Activated CD8-positive, alpha-beta memory T cell treated with anti-CD3 and anti-CD28 coated beads for 4 hours (primary cell): ENCODE measurements around the gene ANO7.

ENCODE experiments used
- DNase-seq, 2 donors: peaks; one replicate each; pipeline ENCODE4 v3.0.0-alpha.2; 2020; ENCODE audit warnings: low read depth in 2 of 2

The ANO7 gene

DNA sequence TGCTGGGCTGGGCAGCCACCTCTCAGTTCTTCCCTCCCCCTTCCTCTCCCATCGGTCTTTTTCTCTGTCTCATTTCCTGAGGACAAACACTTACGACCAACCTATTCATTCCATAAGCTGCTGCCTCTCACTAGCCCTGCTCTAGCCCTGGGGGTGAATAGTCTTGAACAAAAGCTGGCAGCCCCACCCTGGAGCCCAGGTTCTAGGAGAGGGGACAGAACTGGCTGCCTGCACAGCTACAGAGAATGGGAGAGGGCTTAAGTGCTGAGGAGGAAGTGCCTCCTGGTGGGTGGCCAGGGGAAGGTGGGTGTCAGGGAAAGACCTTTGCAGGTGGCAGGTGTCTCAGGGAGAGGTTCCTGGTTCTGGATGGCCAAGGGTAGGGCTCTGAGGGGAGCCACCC, 22.8 kb downstream of the ANO7 start:
- DNase-seq = no peak

- DNase-seq = no peak
These were observed 24.6 kb downstream of the ANO7 start for GRCh38 chr2:241213041-241213440.

DNA sequence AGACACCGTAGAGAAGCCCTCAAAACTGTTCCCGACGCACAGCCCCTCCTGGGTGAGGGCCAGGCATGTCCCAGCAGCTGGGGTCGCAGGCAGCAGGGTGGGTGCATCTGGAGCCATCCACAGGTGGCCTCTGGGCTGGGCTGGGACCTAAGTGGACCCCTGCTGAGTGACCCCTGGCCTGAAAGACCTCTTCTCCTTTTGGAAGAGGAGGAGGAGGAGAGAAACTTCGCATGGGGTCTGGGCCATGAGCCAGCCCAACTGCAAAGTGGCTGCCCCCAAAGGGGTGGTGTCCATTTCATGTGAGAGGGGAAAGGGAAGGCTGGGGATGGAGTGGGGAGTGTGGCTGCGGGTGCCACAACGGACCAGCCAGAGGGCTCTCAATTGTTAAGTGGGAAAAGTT, 25.1 kb downstream of the ANO7 start:
- no peak for DNase-seq

DNA sequence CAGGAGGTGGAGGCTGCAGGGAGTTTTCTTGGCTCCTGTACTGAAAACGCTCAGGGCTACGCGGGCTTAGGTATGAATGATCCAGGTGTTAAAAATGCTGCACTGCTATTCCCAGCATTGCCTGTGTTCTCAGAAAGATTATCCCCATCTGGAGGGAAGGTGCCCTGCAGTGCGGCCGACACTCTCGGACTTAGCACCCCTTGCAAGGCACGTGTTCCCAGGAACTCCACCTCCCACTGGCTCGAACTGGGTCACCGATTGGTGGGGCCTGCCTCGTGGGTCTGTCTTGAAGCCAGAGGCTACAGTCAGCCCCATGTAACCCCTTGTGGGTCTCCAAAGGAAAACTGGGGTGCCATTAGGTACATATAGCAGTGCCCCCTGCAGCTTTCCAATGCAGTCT, 25.7 kb downstream of the ANO7 start:
- no peak for DNase-seq

DNA sequence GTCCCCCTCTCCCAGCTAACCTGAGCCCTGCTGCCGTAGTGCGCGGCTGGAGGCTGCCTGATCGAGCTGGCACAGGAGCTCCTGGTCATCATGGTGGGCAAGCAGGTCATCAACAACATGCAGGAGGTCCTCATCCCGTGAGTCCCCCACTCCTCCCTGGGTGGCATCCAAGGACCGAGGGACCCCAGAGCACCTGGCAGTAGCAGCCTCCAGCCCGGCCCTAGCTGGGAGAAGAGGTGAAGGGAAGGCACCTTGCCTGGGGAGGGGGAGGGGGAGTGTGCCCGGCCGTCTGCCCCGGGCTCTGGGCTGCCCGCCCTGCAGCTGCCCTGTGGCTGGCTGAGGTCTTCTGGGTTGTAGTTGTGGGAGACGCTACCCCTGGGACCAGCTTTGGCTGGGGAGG, 26.3 kb downstream of the ANO7 start:
- DNase-seq = no peak

GRCh38 chr2:241215421-241215820, 26.9 kb downstream of the ANO7 start:
- DNase-seq = no peak

- DNase-seq = no peak
These were observed 27.8 kb downstream of the ANO7 start for GRCh38 chr2:241216211-241216761.

GRCh38 chr2:241217320-241218031, 29.0 kb downstream of the ANO7 start:
- DNase-seq = no peak

- DNase-seq = no peak
These were observed 29.9 kb downstream of the ANO7 start for GRCh38 chr2:241218131-241219029.

GRCh38 chr2:241219030-241219382, 30.5 kb downstream of the ANO7 start:
- DNase-seq = no peak

- no peak for DNase-seq
These were observed 31.4 kb downstream of the ANO7 start for GRCh38 chr2:241219856-241220356.

DNA sequence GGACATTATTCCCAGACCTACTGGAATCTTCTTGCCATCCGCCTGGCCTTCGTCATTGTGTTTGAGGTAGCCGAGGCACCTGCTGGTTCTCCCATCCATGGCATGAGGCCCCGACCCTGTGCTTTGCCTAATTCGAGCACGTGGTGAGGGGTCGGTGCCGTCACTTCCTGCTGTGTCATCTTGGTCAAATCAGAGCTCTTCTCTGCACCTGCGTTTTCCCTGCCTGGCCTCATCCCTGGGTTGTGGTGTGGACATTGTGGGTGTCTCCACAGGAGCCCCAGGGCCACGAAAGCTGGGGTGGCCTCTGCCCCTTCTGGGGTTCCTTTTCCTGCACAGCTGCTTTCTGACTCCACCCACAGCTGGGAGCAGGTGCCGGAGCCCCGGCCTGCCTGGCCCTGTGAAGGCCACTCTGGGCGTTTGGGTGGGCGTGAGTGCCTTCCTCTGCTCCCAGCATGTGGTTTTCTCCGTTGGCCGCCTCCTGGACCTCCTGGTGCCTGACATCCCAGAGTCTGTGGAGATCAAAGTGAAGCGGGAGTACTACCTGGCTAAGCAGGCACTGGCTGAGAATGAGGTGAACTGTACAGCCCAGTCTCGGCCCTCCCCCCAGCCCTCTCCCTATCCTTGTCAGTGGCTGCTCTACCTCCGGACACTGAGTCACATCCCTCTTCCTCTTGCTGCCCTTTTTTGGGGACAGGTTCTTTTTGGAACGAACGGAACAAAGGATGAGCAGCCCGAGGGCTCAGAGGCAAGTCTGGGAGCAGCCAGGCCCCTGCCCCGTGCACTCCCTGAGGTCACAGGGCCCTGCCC, 34.9 kb downstream of the ANO7 start:
- DNase-seq = no peak

DNA sequence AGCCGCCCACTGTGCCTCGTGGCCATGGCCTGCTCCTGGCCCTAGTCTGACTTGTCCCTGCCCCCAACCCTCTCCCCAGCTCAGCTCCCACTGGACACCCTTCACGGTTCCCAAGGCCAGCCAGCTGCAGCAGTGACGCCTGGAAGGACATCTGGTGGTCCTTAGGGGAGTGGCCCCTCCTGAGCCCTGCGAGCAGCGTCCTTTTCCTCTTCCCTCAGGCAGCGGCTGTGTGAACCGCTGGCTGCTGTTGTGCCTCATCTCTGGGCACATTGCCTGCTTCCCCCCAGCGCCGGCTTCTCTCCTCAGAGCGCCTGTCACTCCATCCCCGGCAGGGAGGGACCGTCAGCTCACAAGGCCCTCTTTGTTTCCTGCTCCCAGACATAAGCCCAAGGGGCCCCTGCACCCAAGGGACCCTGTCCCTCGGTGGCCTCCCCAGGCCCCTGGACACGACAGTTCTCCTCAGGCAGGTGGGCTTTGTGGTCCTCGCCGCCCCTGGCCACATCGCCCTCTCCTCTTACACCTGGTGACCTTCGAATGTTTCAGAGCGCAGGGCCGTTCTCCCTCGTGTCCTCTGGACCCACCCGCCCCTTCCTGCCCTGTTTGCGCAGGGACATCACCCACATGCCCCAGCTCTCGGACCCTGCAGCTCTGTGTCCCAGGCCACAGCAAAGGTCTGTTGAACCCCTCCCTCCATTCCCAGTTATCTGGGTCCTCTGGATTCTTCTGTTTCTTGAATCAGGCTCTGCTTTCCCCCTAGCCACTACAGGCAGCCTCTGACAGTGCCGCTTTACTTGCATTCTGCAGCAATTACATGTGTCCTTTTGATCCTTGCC, 35.8 kb downstream of the ANO7 start:
- no peak for DNase-seq

- no peak for DNase-seq
These were observed 36.5 kb downstream of the ANO7 start for GRCh38 chr2:241224851-241225438.

- DNase-seq = no peak
These were observed 37.1 kb downstream of the ANO7 start for GRCh38 chr2:241225545-241225944.

DNA sequence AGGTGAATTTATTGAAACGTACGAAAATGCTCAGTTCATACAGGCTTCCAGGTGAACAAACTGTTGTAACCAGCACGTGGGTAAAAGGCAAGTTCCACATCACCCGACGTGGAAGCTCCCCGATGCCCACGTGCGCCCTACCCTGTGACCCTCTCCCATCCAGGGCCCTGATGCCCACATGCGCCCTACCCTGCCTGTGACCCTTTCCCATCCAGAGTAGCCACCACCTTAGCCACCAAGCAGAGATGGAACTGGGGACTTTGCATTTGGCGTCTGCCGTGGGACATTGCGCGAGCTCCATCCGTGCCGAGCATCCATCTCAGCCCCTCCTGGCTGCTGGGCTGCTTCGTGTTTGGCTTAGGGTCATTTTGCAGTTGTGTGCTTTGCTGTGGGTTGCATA, 37.5 kb downstream of the ANO7 start:
- DNase-seq = no peak

- no peak for DNase-seq
These were observed 38.5 kb downstream of the ANO7 start for GRCh38 chr2:241226723-241227572.

- DNase-seq = no peak
These were observed 39.1 kb downstream of the ANO7 start for GRCh38 chr2:241227594-241227993.

DNA sequence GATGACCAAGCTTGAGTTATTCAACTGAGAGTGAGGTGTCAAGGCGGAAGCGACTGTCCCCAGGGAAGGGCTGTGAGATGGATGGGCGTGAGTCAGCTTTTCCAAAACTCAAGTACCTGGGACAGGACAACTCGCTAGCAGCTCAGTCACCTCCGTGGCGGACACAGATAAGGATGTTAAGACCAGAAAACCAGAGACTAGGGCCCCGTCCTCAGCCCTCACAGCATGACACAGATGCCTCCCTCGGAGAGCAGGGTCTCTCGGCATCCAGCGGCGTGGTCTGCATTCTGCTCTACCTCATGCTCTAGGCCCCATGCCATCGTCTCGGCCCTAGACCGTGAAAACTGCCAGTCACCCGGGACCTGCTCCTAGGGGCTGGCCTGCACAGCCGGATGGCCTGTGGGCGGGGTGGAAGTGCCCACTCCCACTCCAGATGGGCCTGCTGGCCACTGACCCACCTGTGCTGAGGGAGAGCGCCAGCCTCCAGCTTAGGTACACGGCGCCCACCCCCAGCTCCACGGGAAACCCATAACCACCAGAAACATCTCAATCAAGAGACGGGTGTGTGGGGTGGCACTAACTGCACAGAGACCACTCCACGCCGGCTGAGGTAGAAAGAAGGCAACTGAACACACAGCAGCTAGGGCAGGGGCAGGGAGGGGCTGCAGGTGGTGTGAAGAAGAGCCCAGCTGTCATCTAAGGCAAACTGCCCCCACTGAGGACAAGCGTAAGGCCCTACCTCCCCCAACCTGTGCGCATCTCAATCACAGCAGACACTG, 39.8 kb downstream of the ANO7 start:
- no peak for DNase-seq
